ENCODE measurements around the gene BNC2. TPM values are rescaled to one million over a fixed set of nuclear protein-coding genes. Genes with fewer than 3 reads are reported as not detected.

The BNC2 gene
- total RNA-seq, 2 experiments from 2014 or later = not detected

DNA sequence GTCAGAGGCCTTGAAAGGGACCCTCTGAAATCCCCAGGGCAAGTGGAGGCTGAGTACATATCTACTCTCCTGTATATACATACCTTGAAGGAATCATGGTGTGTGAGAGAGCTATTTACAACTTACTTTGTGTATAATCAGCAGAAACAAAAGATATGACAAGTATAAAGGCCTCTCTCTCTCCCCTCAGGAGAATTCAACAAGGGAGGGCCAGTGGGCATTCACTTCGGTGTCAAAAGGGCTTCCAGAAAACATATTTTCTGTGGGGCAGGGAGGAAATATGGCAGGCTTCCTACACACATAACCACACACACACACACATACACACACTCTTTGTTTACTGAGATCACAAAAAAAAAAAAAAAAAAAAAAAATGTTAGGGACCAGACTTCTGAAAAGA lies 181.7 kb downstream of the BNC2 start:
- H3K9me2 ChIP-seq (ENCODE audit: insufficient read depth, low read length) = no peaks in the 10 kb centered on the region
- no peaks in the 10 kb centered on the region for H3K79me2 ChIP-seq (ENCODE audit: insufficient read depth, low read depth, low read length)
- H3K4me2 ChIP-seq (ENCODE audit: low read length) = no peak overlapping the region
- H3K27ac ChIP-seq (ENCODE audit: low read depth, low read length, poor library complexity, severe bottlenecking) = no peak overlapping the region
- H3K4me1 ChIP-seq (ENCODE audit: insufficient read depth, low read length, poor library complexity, severe bottlenecking) = no peaks in the 10 kb centered on the region
- H3K4me3 ChIP-seq (ENCODE audit: low read depth, low read length, poor library complexity, severe bottlenecking) = no peak overlapping the region
- H3K36me3 ChIP-seq (ENCODE audit: insufficient read depth, low read length) = no peaks in the 10 kb centered on the region
- no peak for DNase-seq (ENCODE audit: low spot score)
- intact Hi-C loops (cut with micrococcal nuclease; ENCODE audit: unreplicated experiment) = no loop called here
- CTCF ChIA-PET (ENCODE audit: unreplicated experiment) = no interaction called here
- no peaks in the 10 kb centered on the region for H4K20me1 ChIP-seq (ENCODE audit: insufficient read depth, low read length)
- TF ChIP-seq EZH2phosphoT487 (IDR thresholded peaks at IDR 0.05; ENCODE audit: borderline replicate concordance, low read depth, low read length) = no peak
- TF ChIP-seq, protein P1, sequence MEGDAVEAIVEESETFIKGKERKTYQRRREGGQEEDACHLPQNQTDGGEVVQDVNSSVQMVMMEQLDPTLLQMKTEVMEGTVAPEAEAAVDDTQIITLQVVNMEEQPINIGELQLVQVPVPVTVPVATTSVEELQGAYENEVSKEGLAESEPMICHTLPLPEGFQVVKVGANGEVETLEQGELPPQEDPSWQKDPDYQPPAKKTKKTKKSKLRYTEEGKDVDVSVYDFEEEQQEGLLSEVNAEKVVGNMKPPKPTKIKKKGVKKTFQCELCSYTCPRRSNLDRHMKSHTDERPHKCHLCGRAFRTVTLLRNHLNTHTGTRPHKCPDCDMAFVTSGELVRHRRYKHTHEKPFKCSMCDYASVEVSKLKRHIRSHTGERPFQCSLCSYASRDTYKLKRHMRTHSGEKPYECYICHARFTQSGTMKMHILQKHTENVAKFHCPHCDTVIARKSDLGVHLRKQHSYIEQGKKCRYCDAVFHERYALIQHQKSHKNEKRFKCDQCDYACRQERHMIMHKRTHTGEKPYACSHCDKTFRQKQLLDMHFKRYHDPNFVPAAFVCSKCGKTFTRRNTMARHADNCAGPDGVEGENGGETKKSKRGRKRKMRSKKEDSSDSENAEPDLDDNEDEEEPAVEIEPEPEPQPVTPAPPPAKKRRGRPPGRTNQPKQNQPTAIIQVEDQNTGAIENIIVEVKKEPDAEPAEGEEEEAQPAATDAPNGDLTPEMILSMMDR (conservative IDR thresholded peaks at IDR 0.05; ENCODE audit: low read length) = no peak
- POLR2A ChIA-PET = interaction anchor here (0.6 to 0.8 kb wide), 2 partner anchors 50 to 55 kb away, joined by 3 to 9 read pairs; no protein-coding TSS in a partner anchor
- BruUV-seq (replicated peaks) = no TSS peak
- H3K9me3 ChIP-seq (ENCODE audit: low read length) = no peaks in the 10 kb centered on the region
- H2AFZ ChIP-seq (ENCODE audit: low read length) = no peak overlapping the region

DNA sequence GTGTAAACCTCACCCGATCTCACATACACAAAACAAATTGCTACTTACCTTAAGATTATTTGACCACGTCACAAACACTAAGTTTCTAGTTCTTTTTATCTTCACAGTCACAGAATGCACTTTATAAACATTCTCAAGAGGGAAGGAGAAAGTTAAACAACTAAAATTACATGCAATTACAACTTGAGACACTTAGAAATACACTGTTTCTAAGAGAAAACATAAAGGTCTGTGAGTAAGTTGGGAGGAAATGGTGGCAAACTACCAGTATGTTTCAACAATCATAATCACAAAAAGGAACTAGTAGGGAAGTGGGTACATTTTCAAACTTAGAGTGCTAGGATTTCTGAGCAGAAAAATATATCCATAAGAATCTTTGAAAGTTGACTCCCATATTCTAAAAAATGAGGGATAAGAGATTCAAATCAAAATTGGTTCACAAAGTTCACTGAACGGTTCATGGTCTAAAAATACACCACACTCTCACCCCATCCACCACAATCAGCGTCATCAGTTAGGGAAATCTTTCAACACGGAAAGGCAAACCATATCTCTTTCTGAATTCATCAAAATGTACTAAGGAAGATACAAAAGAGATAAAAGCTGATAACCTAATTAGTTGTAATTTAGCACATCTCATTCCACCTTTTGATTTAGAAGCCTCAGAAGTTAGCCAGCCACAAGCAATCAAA lies 182.6 kb downstream of the BNC2 start:
- no peak for TF ChIP-seq EZH2phosphoT487 (IDR thresholded peaks at IDR 0.05; ENCODE audit: borderline replicate concordance, low read depth, low read length)
- TF ChIP-seq, protein P1 (conservative IDR thresholded peaks at IDR 0.05; ENCODE audit: low read length) = no peak
- no peaks in the 10 kb centered on the region for H3K36me3 ChIP-seq (ENCODE audit: insufficient read depth, low read length)
- no peak overlapping the region for H3K27ac ChIP-seq (ENCODE audit: low read depth, low read length, poor library complexity, severe bottlenecking)
- H3K4me3 ChIP-seq (ENCODE audit: low read depth, low read length, poor library complexity, severe bottlenecking) = no peak overlapping the region
- CTCF ChIA-PET (ENCODE audit: unreplicated experiment) = no interaction called here
- no peaks in the 10 kb centered on the region for H3K9me3 ChIP-seq (ENCODE audit: low read length)
- no peak overlapping the region for H2AFZ ChIP-seq (ENCODE audit: low read length)
- no peaks in the 10 kb centered on the region for H3K9me2 ChIP-seq (ENCODE audit: insufficient read depth, low read length)
- intact Hi-C loops (cut with micrococcal nuclease; ENCODE audit: unreplicated experiment) = no loop called here
- H3K79me2 ChIP-seq (ENCODE audit: insufficient read depth, low read depth, low read length) = no peaks in the 10 kb centered on the region
- H3K4me1 ChIP-seq (ENCODE audit: insufficient read depth, low read length, poor library complexity, severe bottlenecking) = no peaks in the 10 kb centered on the region
- BruUV-seq (replicated peaks) = no TSS peak
- POLR2A ChIA-PET = no interaction called here
- no peak overlapping the region for H3K4me2 ChIP-seq (ENCODE audit: low read length)
- H4K20me1 ChIP-seq (ENCODE audit: insufficient read depth, low read length) = no peaks in the 10 kb centered on the region
- DNase-seq (ENCODE audit: low spot score) = no peak

DNA sequence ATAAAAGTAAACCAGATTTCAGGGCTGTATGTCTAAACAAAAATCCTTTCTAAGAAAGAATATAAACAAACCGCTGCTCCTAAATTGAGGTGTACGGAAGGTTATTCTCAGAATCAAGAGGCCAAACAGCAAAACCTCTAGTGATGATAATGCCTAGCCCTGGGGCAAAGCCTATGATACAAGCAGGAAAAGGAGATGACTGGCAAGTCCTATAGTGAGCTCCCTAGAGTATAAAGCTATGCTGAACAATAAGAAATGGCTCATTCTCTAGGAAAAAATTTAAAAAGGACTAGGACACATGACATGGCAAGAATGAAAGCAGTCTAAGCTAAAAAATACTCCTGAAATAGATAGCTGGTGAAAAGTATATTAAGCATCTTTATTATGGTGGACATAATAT lies 187.1 kb downstream of the BNC2 start:
- TF ChIP-seq, protein P1 (conservative IDR thresholded peaks at IDR 0.05; ENCODE audit: low read length) = no peak
- no peak for TF ChIP-seq EZH2phosphoT487 (IDR thresholded peaks at IDR 0.05; ENCODE audit: borderline replicate concordance, low read depth, low read length)
- intact Hi-C loops (cut with micrococcal nuclease; ENCODE audit: unreplicated experiment) = no loop called here
- Histone ChIP-seq H3K4me3 (ENCODE audit: low read depth, low read length, poor library complexity, severe bottlenecking) (no peak overlapping the region), H3K36me3 (ENCODE audit: insufficient read depth, low read length) (no peaks in the 10 kb centered on the region), H4K20me1 (ENCODE audit: insufficient read depth, low read length) (no peaks in the 10 kb centered on the region), H3K4me1 (ENCODE audit: insufficient read depth, low read length, poor library complexity, severe bottlenecking) (no peaks in the 10 kb centered on the region), H2AFZ (ENCODE audit: low read length) (no peak overlapping the region), H3K79me2 (ENCODE audit: insufficient read depth, low read depth, low read length) (no peaks in the 10 kb centered on the region), H3K9me2 (ENCODE audit: insufficient read depth, low read length) (no peaks in the 10 kb centered on the region), H3K9me3 (ENCODE audit: low read length) (no peaks in the 10 kb centered on the region), H3K27ac (ENCODE audit: low read depth, low read length, poor library complexity, severe bottlenecking) (no peak overlapping the region), H3K4me2 (ENCODE audit: low read length) (no peak overlapping the region)
- BruUV-seq (replicated peaks) = no TSS peak
- POLR2A ChIA-PET = no interaction called here
- DNase-seq (ENCODE audit: low spot score) = no peak
- CTCF ChIA-PET (ENCODE audit: unreplicated experiment) = no interaction called here

Measured in OCI-LY7 (cell line).